ENCODE data around the gene SHFL.

The SHFL gene

GRCh38 chr19:10088949-10089554, 2.9 kb downstream of the SHFL start:
- no peak for DNase-seq

GRCh38 chr19:10089801-10090375, 3.8 kb downstream of the SHFL start:
- no peak for DNase-seq

DNA sequence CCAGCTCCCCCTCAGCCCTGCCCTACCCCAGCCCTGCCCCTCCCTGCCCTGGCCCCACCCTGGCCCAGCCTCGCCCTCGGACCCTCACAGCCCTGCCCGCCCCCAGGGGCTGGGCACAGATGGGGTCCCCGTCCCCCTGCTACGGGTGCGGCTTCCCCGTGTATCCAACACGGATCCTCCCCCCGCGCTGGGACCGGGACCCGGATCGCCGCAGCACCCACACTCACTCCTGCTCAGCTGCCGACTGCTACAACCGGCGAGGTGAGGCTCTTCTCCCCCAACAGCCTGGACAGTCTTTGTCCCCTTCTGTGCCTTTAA, 5.2 kb downstream of the SHFL start:
- DNase-seq, result no peak

- no peak for DNase-seq
Measured at GRCh38 chr19:10091895-10092641, 6.0 kb downstream of the SHFL start.

GRCh38 chr19:10092648-10093294, 6.7 kb downstream of the SHFL start:
- DNase-seq, result no peak

DNA sequence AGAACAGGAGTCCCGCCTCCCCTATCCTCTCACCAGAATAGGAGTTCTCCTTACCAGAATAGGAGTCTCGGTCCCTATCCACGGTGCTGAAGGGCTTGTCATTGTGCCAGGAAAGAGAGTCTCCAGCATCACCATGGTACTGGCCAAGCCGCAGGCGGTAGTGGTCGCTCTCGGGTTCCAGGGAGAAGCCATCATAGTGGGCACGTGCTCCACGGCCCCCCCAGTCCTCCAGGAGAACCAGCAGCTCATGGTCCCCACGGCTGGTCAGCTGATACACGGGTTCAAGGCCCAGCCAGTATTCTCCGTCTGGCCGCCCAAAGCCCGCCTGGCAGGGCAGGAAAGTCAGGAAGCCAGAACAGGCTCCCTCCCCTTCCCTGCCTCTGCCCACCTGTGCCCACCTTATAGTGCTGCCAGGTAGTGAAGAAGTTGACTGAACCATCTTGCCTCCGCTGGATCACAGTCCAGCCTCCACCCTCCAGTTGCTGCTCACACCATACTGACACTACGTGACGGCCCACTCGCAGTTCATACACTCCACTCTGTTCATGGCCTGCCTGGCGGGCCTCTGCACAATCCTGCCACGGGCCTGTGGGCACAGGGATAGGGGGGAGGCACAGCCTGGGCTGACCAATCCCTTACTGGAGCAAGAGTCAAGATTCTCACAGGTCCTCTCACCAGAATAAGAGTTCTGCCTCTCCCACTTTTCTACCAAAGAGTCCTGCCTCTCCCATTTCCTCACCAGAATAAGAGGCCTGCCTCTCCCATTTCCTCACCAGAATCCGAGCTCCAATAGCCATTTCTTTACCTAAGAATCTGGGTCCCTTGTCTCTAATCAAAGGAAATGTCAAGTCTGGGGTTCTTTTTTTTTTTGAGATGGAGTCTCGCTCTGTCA, 7.4 kb downstream of the SHFL start:
- DNase-seq, result no peak

- DNase-seq, result no peak
Measured at GRCh38 chr19:10095622-10095947, 9.5 kb downstream of the SHFL start.

DNA sequence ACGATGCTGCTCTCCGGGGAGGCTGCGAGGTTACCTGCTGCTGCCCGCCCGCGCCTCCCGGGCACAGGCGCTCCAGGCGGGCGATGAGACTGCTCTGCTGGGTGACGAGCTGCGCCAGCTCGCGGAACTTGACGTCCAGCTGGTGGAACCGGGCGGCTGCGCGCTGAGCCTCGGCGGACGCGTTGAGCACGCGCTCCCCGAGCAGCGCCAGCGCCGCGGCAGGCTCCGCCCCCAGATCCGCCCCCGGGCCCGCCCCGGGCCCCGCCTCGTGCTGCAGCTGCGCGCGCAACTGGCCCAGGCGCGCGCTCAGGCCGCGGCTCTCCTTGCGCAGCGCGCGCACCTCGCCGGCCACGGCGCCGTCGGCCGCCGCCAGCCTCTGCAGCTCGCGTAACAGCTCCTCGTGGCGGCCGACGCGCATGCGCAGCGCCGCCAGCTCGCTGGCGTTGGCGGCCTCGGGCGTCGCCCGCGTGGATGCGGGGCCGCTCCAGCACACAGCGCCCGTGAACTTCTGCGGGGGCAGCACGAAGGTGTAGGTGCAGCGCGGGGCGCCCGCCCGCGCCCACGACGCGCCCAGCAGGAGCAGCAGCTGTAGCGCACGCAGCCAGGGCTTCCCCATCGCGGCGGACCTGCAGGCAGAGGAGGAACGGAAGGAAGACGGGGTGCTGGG, 10.0 kb downstream of the SHFL start:
- DNase-seq, result peak; percentile 76

- no peak for DNase-seq
Measured at GRCh38 chr19:10096615-10096963, 10.5 kb downstream of the SHFL start.

DNA sequence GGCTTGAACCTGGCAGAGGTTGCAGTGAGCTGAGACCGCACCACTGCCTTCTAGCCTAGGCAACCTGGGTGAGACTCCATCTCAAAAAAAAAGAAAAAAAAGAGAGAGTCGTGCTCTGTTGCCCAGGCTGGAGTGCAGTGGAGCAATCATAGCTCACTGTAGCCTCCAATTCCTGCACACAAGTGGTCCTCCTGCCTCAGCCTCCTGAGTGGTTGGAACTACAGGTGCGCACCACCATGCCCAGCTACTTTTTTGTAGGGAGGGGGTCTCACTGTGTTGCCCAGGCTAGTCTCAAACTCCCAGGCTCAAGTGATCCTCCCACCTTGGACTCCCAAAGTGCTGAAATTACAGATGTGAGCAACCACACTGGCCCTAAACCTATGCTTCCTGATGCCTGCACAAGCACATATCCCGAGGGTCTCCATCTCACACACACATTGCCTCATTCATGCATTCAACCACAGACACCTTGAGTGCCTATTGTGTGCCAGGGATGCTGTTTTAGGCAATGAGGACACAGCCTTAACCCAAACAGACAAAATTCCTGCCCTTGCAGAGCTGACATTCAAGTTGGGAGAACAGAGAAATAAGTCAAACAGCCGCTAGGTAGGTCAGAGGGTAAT, 14.2 kb downstream of the SHFL start:
- no peak for DNase-seq

DNA sequence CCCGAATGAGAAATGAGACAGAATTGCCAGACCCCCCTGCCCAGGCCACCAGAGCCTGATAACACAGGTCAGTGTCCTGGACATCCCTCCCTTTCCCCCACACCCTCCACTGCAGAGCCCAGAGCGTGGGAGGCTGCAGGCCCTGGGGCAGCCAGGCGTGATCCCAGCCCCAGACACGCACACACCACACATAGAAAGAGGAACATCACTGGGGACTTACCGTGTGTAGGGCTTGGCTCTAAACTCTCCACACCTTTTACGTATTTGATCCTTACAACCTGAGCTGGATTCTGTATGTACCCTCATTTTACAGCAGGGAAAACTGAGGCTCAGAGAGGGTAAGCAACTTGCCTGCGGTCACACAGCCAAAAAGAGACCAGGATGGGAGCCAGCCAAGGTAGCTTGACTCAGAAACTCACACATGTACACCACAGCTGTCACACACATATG, 16.7 kb downstream of the SHFL start:
- no peak for DNase-seq

DNA sequence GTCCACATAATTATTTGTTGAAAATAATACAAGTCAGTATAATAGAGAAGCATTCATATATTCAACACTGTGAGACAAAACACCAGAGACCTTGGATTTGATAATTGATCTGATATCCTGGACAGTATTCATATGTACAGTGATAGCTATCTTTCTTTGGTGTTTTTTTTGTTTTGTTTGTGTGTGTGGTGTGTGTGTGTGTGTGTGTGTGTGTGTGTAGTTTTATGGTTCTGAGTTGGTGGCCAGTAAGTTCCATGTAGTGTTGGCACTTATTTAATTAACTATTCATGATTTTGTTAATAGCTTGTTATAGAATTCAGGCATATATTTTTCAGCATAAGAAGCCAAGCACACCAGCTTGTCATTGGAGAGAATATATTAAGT, 18.0 kb downstream of the SHFL start:
- DNase-seq, result no peak

- DNase-seq, result peak; percentile 76
Measured at GRCh38 chr19:10104665-10105508, 18.8 kb downstream of the SHFL start.

- peak; percentile 74 for DNase-seq
Measured at GRCh38 chr19:10105509-10106099, 19.5 kb downstream of the SHFL start.

GRCh38 chr19:10106100-10106936, 20.2 kb downstream of the SHFL start, which contains the start of gene PPAN:
Gene PPAN (plus strand): TSS chr19:10106362. CDS start chr19:10106395, 33 bp downstream.
- peak; percentile 98 for DNase-seq

- no peak for DNase-seq
Measured at GRCh38 chr19:10107254-10107653, 21.1 kb downstream of the SHFL start.

DNA sequence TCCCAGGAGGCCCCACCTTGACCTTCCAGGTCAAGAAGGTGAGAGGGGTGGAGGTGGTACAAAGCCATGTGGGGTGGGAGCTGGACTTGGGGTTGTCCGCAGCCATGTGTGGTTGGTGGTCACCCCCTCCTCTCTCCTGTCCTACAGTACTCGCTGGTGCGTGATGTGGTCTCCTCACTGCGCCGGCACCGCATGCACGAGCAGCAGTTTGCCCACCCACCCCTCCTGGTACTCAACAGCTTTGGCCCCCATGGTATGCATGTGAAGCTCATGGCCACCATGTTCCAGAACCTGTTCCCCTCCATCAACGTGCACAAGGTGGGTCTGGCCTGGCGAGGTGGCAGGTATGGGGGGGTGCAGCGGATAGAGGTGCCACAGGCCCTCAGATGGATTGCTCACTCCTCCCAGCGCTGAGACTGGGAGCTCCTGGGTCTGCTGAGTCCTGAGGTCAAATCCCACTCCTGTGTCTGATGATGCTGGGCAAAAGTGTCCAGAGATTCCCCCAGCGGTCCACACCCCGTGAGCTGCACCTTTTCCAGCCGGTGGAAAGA, 21.8 kb downstream of the SHFL start:
- DNase-seq, result no peak

DNA sequence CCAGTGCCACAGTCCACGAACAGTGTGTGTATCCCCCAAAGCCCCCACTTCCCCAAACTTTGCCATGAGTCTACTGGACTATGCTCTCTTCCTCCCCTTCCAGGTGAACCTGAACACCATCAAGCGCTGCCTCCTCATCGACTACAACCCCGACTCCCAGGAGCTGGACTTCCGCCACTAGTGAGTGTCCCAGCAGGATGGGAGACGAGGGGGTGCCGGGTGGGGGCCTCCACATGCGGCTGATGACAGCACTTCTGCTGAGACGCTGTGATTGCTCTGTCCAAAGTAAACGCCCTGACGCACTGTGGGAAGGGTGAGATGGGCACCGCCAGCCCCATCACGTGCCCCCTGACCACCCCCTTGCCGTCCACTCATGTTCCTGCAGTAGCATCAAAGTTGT, 23.4 kb downstream of the SHFL start:
- no peak for DNase-seq

All from NK-92 treated with Interleukin-12 subunit alpha and Interleukin-12 subunit beta, amount 100 ng/mL, for 24 hours (cell line).